SK-N-SH (cell line): ENCODE measurements around the gene DYNC2H1. TPM values are rescaled to one million over a fixed set of nuclear protein-coding genes. Genes with fewer than 3 reads are reported as not detected.

Experiments
- CTCF ChIA-PET: fragments of 300-600, 350-600 bp; formaldehyde crosslinking; extraction: SDS; loops from one replicate; lab custom pipeline; 2021; lab: Yijun Ruan, JAX
- POLR2A ChIA-PET: fragments of 350-600 bp; sonication (Branson Sonifier 250); formaldehyde crosslinking; extraction: SDS; loops from one replicate; lab custom pipeline; 2020; ENCODE audit warnings: antibody characterized with exemption, inconsistent platforms; lab: Yijun Ruan, JAX
- DNase-seq: peaks from one replicate; pipeline ENCODE4 v3.0.0; 2012
- H2AFZ ChIP-seq: fragments of 200-600 bp; sonication (generic); 2 replicates; pipeline ENCODE4 v1.8.1; 2016; ENCODE audit warnings: antibody characterized with exemption, mild to moderate bottlenecking, low read depth
- H3F3A ChIP-seq: fragments of 200-600 bp; sonication (generic); replicated peaks from 2 replicates; pipeline ENCODE3; 2016; ENCODE audit warnings: antibody characterized with exemption, mild to moderate bottlenecking; ENCODE audit not compliant: insufficient read depth
- H3K27ac ChIP-seq, 2 experiments: fragments of 200-500 bp in 1 of 2; fragments of 200-600 bp in 1 of 2; sonication (Bioruptor generic) in 1 of 2; sonication (generic), shearing (Covaris generic) in 1 of 2; 2 replicates each; pipeline versions ENCODE4 v1.5.1 to v1.6.1; 2014 to 2016; ENCODE audit warnings: low read depth in 2 of 2, inconsistent platforms in 1 of 2, low read length in 1 of 2, mild to moderate bottlenecking in 1 of 2, mixed read lengths in 1 of 2
- H3K27me3 ChIP-seq: fragments of 200-600 bp; sonication (generic), shearing (Covaris generic); 2 replicates; pipeline ENCODE4 v1.6.1; 2016; ENCODE audit warnings: mixed run types; ENCODE audit not compliant: insufficient read depth
- H3K36me3 ChIP-seq, 2 experiments: fragments of 200-500 bp in 1 of 2; fragments of 200-600 bp in 1 of 2; sonication (Bioruptor generic) in 1 of 2; sonication (generic) in 1 of 2; replicated peaks in 1 of 2; 2 replicates each; pipeline versions ENCODE3 to v1.5.1; 2014 to 2016; ENCODE audit warnings: low read length in 1 of 2, mild to moderate bottlenecking in 1 of 2; ENCODE audit not compliant: insufficient read depth in 2 of 2, control insufficient read depth in 1 of 2
- H3K4me1 ChIP-seq, 2 experiments: fragments of 200-500 bp in 1 of 2; fragments of 200-600 bp in 1 of 2; sonication (Bioruptor generic) in 1 of 2; sonication (generic), shearing (Covaris generic) in 1 of 2; 2 replicates each; pipeline versions ENCODE4 v1.5.1 to v1.6.1; 2014 to 2016; ENCODE audit warnings: low read depth in 1 of 2, low read length in 1 of 2, mixed run types in 1 of 2; ENCODE audit not compliant: insufficient read depth in 2 of 2, control insufficient read depth in 1 of 2
- H3K4me2 ChIP-seq: fragments of 200-600 bp; sonication (generic), shearing (Covaris generic); 2 replicates; pipeline ENCODE4 v1.6.1; 2017; ENCODE audit warnings: mixed run types
- H3K4me3 ChIP-seq, 2 experiments: fragments of 200-500 bp in 1 of 2; fragments of 200-600 bp in 1 of 2; sonication (Bioruptor generic) in 1 of 2; sonication (generic), shearing (Covaris generic) in 1 of 2; 2 replicates each; pipeline versions ENCODE4 v1.5.1 to v1.8.1; 2014 to 2016; ENCODE audit warnings: low read depth in 2 of 2, inconsistent platforms in 1 of 2, low read length in 1 of 2, mild to moderate bottlenecking in 1 of 2, mixed read lengths in 1 of 2, moderate library complexity in 1 of 2
- H3K79me2 ChIP-seq: fragments of 200-600 bp; sonication (generic); 2 replicates; pipeline ENCODE4 v1.8.1; 2017; ENCODE audit warnings: mild to moderate bottlenecking; ENCODE audit not compliant: insufficient read depth
- H3K9ac ChIP-seq: fragments of 200-600 bp; sonication (generic); 2 replicates; pipeline ENCODE4 v1.6.1; 2017; ENCODE audit warnings: mixed run types
- H3K9me2 ChIP-seq: fragments of 200-600 bp; sonication (generic); 2 replicates; pipeline ENCODE4 v1.6.1; 2017; ENCODE audit warnings: mixed run types
- H3K9me3 ChIP-seq: fragments of 200-600 bp; sonication (generic); 2 replicates; pipeline ENCODE4 v1.6.1; 2017; ENCODE audit warnings: mixed run types, mild to moderate bottlenecking, moderate library complexity
- H4K20me1 ChIP-seq: fragments of 200-600 bp; sonication (generic); 2 replicates; pipeline ENCODE4 v1.6.1; 2017; ENCODE audit warnings: mild to moderate bottlenecking, mixed run types; ENCODE audit not compliant: insufficient read depth
- CHD2 ChIP-seq: fragments of 150-350 bp; IDR thresholded peaks from 2 replicates; pipeline ENCODE4 v1.6.1; 2018; ENCODE audit warnings: low read length; ENCODE audit not compliant: partially characterized antibody
- FOSL2 ChIP-seq: IDR thresholded peaks from 2 replicates; pipeline ENCODE4 v1.4.0; 2012; ENCODE audit warnings: low read depth, mild to moderate bottlenecking, moderate library complexity, borderline replicate concordance
- FOXJ3 ChIP-seq: sonication (generic); formaldehyde crosslinking; IDR thresholded peaks from 2 replicates; pipeline ENCODE4 v1.5.1; 2020; ENCODE audit warnings: mild to moderate bottlenecking, missing genetic modification reagents
- GABPA ChIP-seq: IDR thresholded peaks from 2 replicates; pipeline ENCODE4 v1.4.0; 2012; ENCODE audit warnings: low read depth, mild to moderate bottlenecking
- JUND ChIP-seq: IDR thresholded peaks from 2 replicates; pipeline ENCODE4 v1.4.0; 2012
- MEF2A ChIP-seq: IDR thresholded peaks from 2 replicates; pipeline ENCODE4 v1.4.0; 2012; ENCODE audit warnings: low read depth, borderline replicate concordance
- MXI1 ChIP-seq: IDR thresholded peaks from 2 replicates; pipeline ENCODE4 v1.6.1; 2012; ENCODE audit warnings: mild to moderate bottlenecking, low read depth, low read length, improper control_type of control experiment
- NRF1 ChIP-seq: IDR thresholded peaks from 2 replicates; pipeline ENCODE4 v1.6.1; 2012; ENCODE audit warnings: low read depth, mild to moderate bottlenecking, low read length
- RFX5 ChIP-seq: IDR thresholded peaks from 2 replicates; pipeline ENCODE4 v1.6.1; 2012; ENCODE audit warnings: mild to moderate bottlenecking, improper control_type of control experiment, low read length
- RXRA ChIP-seq: IDR thresholded peaks from 2 replicates; pipeline ENCODE4 v1.4.0; 2012; ENCODE audit warnings: low read depth, mild to moderate bottlenecking, borderline replicate concordance
- YY1 ChIP-seq: IDR thresholded peaks from 2 replicates; pipeline ENCODE4 v1.4.0; 2012; ENCODE audit warnings: low read depth, mild to moderate bottlenecking
- WGBS: methylation state at CpG from one replicate; pipeline ENCODE4 v1.1.6; 2017; ENCODE audit warnings: low lambda C conversion rate; 5-methylcytosine and 5-hydroxymethylcytosine counted together
- polyA plus RNA-seq, 3 experiments: library from polyadenylated mRNA; depleted of rRNA; stranded (reverse); fragments of >200 nt; gene quantifications; 2 replicates each; pipeline ENCODE4 v1.2.3, GENCODE V29; 2012
- TF ChIP-seq, protein P1 (sequence below): IDR thresholded peaks from 2 replicates; pipeline ENCODE4 v1.4.0; 2012; ENCODE audit warnings: low read depth, borderline replicate concordance
- TF ChIP-seq, protein P2 (sequence below): IDR thresholded peaks from 2 replicates; pipeline ENCODE4 v1.4.0; 2012; ENCODE audit warnings: low read depth
- TF ChIP-seq, protein P3 (sequence below): fragments of 150-350 bp; IDR thresholded peaks from 2 replicates; pipeline ENCODE4 v1.6.1; 2016; ENCODE audit warnings: mild to moderate bottlenecking, low read depth, low read length
- TF ChIP-seq, protein P4 (sequence below): fragments of 150-350 bp; IDR thresholded peaks from 2 replicates; pipeline ENCODE4 v1.6.1; 2017; ENCODE audit warnings: antibody characterized with exemption, low read length, low read depth, borderline replicate concordance
- TF ChIP-seq, protein P5 (sequence below): IDR thresholded peaks from 2 replicates; pipeline ENCODE4 v1.6.1; 2012; ENCODE audit warnings: mild to moderate bottlenecking, low read depth, low read length, moderate library complexity

Gene DYNC2H1
- polyA plus RNA-seq, 1 of the 3 experiments (the other 2 are of a cell fraction): 15.3 TPM

DNA sequence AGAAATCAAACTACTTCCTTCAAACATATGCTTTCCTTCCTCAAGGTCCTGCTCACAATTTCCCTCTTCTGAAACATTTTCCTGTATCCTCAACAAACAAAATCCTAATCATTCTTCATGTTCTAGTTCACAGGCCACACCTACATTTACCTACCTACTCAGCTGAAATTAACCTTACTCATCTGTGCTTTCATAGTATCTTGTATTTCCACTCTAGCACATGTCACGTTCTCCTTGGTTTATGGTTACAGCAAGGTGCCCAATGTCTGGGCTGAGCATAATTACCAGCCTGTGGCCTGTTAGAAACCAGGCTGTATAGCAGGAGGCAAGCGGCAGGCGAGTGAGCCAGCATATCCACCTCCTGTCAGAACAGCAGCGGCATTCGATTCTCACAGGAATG is 30.5 kb upstream of the DYNC2H1 start:
- Histone ChIP-seq H3K27ac (no peak overlapping the region), H3K9ac (no peak overlapping the region), H3K79me2 (peaks cover 47% of the 10 kb centered on the region), H2AFZ (no peak overlapping the region), H3K9me2 (no peaks in the 10 kb centered on the region), H3K36me3 (peaks cover 78 to 86% of the 10 kb centered on the region in 2 experiments), H3K4me2 (no peak overlapping the region), H3K4me1 (no peaks in the 10 kb centered on the region; a peak in 1 of 4 replicates), H3K9me3 (no peaks in the 10 kb centered on the region), H3K27me3 (no peaks in the 10 kb centered on the region), H3F3A (peaks cover 14% of the 10 kb centered on the region), H3K4me3 (no peak overlapping the region), H4K20me1 (no peaks in the 10 kb centered on the region; the same call in 1 of the 2 replicates)
- no peak for TF ChIP-seq MEF2A
- TF ChIP-seq, protein P1, sequence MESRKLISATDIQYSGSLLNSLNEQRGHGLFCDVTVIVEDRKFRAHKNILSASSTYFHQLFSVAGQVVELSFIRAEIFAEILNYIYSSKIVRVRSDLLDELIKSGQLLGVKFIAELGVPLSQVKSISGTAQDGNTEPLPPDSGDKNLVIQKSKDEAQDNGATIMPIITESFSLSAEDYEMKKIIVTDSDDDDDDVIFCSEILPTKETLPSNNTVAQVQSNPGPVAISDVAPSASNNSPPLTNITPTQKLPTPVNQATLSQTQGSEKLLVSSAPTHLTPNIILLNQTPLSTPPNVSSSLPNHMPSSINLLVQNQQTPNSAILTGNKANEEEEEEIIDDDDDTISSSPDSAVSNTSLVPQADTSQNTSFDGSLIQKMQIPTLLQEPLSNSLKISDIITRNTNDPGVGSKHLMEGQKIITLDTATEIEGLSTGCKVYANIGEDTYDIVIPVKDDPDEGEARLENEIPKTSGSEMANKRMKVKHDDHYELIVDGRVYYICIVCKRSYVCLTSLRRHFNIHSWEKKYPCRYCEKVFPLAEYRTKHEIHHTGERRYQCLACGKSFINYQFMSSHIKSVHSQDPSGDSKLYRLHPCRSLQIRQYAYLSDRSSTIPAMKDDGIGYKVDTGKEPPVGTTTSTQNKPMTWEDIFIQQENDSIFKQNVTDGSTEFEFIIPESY: no peak
- CTCF ChIA-PET: no interaction called here
- no peak for DNase-seq
- 98% methylated on average over 5 of the region's 5 CpGs for WGBS
- POLR2A ChIA-PET: no interaction called here

DNA sequence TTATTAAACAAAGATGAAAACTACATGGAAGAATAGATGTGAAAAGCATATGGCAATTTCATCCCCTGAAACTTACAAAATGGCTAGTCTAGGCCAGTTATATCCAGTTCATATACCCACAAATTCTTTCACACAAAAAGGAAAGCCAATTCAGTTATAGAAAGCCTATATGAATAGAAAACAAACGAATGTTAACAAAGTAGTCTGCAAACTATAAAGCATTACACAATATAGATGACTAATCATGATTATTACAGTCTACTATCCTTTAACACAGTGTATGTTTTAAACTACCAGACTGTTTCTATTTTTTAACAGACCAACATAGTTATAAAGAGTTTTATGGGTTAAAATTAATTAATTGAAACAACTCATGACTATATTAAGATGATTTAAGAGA is 29.4 kb upstream of the DYNC2H1 start:
- no peak overlapping the region for H3K9ac ChIP-seq
- 43% methylated on average over 1 of the region's 1 CpG for WGBS
- H3K4me3 ChIP-seq: no peak overlapping the region
- H3K4me1 ChIP-seq: no peaks in the 10 kb centered on the region; a peak in 1 of 4 replicates
- H3F3A ChIP-seq: peaks cover 14% of the 10 kb centered on the region
- no peak overlapping the region for H3K27ac ChIP-seq
- H3K36me3 ChIP-seq: peaks cover 83 to 93% of the 10 kb centered on the region in 2 experiments
- ChIA-PET POLR2A (no interaction called here), CTCF (no interaction called here)
- H3K9me2 ChIP-seq: no peaks in the 10 kb centered on the region
- peaks cover 6% of the 10 kb centered on the region; the same call in 1 of the 2 replicates for H4K20me1 ChIP-seq
- H3K79me2 ChIP-seq: peaks cover 56% of the 10 kb centered on the region
- no peaks in the 10 kb centered on the region for H3K9me3 ChIP-seq
- no peaks in the 10 kb centered on the region for H3K27me3 ChIP-seq
- H2AFZ ChIP-seq: no peak overlapping the region
- DNase-seq: no peak
- H3K4me2 ChIP-seq: no peak overlapping the region
- TF ChIP-seq JUND (no peak), NRF1 (no peak), YY1 (no peak), RFX5 (no peak), CHD2 (no peak), FOXJ3 (CRISPR knock-in tag) (no peak), MXI1 (no peak), FOSL2 (no peak), GABPA (no peak), RXRA (no peak), MEF2A (no peak)
- TF ChIP-seq, protein P1: no peak
- TF ChIP-seq, protein P2, sequence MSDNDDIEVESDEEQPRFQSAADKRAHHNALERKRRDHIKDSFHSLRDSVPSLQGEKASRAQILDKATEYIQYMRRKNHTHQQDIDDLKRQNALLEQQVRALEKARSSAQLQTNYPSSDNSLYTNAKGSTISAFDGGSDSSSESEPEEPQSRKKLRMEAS: no peak
- TF ChIP-seq, protein P3, sequence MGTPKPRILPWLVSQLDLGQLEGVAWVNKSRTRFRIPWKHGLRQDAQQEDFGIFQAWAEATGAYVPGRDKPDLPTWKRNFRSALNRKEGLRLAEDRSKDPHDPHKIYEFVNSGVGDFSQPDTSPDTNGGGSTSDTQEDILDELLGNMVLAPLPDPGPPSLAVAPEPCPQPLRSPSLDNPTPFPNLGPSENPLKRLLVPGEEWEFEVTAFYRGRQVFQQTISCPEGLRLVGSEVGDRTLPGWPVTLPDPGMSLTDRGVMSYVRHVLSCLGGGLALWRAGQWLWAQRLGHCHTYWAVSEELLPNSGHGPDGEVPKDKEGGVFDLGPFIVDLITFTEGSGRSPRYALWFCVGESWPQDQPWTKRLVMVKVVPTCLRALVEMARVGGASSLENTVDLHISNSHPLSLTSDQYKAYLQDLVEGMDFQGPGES: no peak
- TF ChIP-seq, protein P4, sequence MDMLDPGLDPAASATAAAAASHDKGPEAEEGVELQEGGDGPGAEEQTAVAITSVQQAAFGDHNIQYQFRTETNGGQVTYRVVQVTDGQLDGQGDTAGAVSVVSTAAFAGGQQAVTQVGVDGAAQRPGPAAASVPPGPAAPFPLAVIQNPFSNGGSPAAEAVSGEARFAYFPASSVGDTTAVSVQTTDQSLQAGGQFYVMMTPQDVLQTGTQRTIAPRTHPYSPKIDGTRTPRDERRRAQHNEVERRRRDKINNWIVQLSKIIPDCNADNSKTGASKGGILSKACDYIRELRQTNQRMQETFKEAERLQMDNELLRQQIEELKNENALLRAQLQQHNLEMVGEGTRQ: no peak
- TF ChIP-seq, protein P5, sequence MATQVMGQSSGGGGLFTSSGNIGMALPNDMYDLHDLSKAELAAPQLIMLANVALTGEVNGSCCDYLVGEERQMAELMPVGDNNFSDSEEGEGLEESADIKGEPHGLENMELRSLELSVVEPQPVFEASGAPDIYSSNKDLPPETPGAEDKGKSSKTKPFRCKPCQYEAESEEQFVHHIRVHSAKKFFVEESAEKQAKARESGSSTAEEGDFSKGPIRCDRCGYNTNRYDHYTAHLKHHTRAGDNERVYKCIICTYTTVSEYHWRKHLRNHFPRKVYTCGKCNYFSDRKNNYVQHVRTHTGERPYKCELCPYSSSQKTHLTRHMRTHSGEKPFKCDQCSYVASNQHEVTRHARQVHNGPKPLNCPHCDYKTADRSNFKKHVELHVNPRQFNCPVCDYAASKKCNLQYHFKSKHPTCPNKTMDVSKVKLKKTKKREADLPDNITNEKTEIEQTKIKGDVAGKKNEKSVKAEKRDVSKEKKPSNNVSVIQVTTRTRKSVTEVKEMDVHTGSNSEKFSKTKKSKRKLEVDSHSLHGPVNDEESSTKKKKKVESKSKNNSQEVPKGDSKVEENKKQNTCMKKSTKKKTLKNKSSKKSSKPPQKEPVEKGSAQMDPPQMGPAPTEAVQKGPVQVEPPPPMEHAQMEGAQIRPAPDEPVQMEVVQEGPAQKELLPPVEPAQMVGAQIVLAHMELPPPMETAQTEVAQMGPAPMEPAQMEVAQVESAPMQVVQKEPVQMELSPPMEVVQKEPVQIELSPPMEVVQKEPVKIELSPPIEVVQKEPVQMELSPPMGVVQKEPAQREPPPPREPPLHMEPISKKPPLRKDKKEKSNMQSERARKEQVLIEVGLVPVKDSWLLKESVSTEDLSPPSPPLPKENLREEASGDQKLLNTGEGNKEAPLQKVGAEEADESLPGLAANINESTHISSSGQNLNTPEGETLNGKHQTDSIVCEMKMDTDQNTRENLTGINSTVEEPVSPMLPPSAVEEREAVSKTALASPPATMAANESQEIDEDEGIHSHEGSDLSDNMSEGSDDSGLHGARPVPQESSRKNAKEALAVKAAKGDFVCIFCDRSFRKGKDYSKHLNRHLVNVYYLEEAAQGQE: no peak
